IPS-NIHi7 (cell line): ENCODE results near the gene KLRB1.
"Not testable (repeated sequence)": the region's sequence is repeated elsewhere in the genome, so short reads cannot be mapped to it uniquely, and the experiment has no call there.

ENCODE experiments used
- DNase-seq: peaks from one replicate; pipeline ENCODE4 v3.0.0; 2012; ENCODE audit warnings: mixed read lengths; ENCODE audit errors: extremely low spot score

The KLRB1 gene

GRCh38 chr12:9607716-9608115 is at the start of gene KLRB1:
TSS of gene KLRB1 (minus strand) at chr12:9607916. CDS start at chr12:9607839, 77 bp downstream.
- DNase-seq: no peak

GRCh38 chr12:9651265-9651729 is 43.6 kb upstream of the KLRB1 start:
- no peak for DNase-seq

GRCh38 chr12:9650151-9650576 is 42.4 kb upstream of the KLRB1 start:
- DNase-seq: no peak

GRCh38 chr12:9649532-9649940 is 41.8 kb upstream of the KLRB1 start:
- DNase-seq: no peak

GRCh38 chr12:9648701-9649531 is 41.2 kb upstream of the KLRB1 start:
- DNase-seq: no peak

- DNase-seq: peak; percentile 88
Observed at GRCh38 chr12:9647825-9648700, 40.3 kb upstream of the KLRB1 start.

- DNase-seq: no peak
Observed at GRCh38 chr12:9646794-9647781, 39.4 kb upstream of the KLRB1 start.

- not testable (repeated sequence) for DNase-seq
Observed at GRCh38 chr12:9644985-9645551, 37.4 kb upstream of the KLRB1 start.

- DNase-seq: no peak
Observed at GRCh38 chr12:9643266-9643660, 35.5 kb upstream of the KLRB1 start.

- DNase-seq: no peak
Observed at GRCh38 chr12:9642606-9643265, 35.0 kb upstream of the KLRB1 start.

- DNase-seq: no peak
Observed at GRCh38 chr12:9640024-9640423, 32.3 kb upstream of the KLRB1 start.

GRCh38 chr12:9636851-9637206 is 29.1 kb upstream of the KLRB1 start:
- DNase-seq: no peak

GRCh38 chr12:9636150-9636850 is 28.6 kb upstream of the KLRB1 start:
- no peak for DNase-seq

- DNase-seq: no peak
Observed at GRCh38 chr12:9634969-9635754, 27.4 kb upstream of the KLRB1 start.

- peak; percentile 48 for DNase-seq
Observed at GRCh38 chr12:9634177-9634803, 26.6 kb upstream of the KLRB1 start.

GRCh38 chr12:9632766-9633165 is 25.1 kb upstream of the KLRB1 start:
- no peak for DNase-seq

GRCh38 chr12:9626821-9627220 is 19.1 kb upstream of the KLRB1 start:
- no peak for DNase-seq

- DNase-seq: no peak
Observed at GRCh38 chr12:9626291-9626690, 18.6 kb upstream of the KLRB1 start.

GRCh38 chr12:9625019-9625418 is 17.3 kb upstream of the KLRB1 start:
- DNase-seq: no peak
